WERI-Rb-1 (cell line): Measurements from ENCODE around the gene OR52N4.

ENCODE experiments used
- DNase-seq: peaks from one replicate; pipeline ENCODE4 v3.0.0-alpha.2; 2020
- H3K27ac ChIP-seq: fragments of 250-450 bp; sonication (Bioruptor Pico); 2 replicates; pipeline ENCODE4 v1.5.1; 2020; ENCODE audit warnings: mild to moderate bottlenecking, moderate library complexity
- H3K27me3 ChIP-seq: fragments of 250-450 bp; sonication (Bioruptor Pico); 2 replicates; pipeline ENCODE4 v1.5.1; 2021; ENCODE audit warnings: mild to moderate bottlenecking, low read depth, moderate library complexity; ENCODE audit not compliant: insufficient read depth, severe bottlenecking
- H3K36me3 ChIP-seq: fragments of 250-450 bp; sonication (Bioruptor Pico); 2 replicates; pipeline ENCODE4 v1.5.1; 2020; ENCODE audit warnings: mild to moderate bottlenecking, moderate library complexity
- H3K4me3 ChIP-seq: 2 replicates; pipeline ENCODE4 v1.5.1; 2011; ENCODE audit warnings: low read depth, mild to moderate bottlenecking, control low read depth, low read length
- H3K9me3 ChIP-seq: fragments of 250-450 bp; sonication (Bioruptor Pico); 2 replicates; pipeline ENCODE4 v1.5.1; 2021; ENCODE audit warnings: mild to moderate bottlenecking, moderate library complexity; ENCODE audit not compliant: severe bottlenecking
- TF ChIP-seq, protein P1 (sequence below): IDR thresholded peaks from 2 replicates; pipeline ENCODE4 v1.5.1; 2011; ENCODE audit warnings: low read depth, mild to moderate bottlenecking, control low read depth, inconsistent platforms, low read length

The OR52N4 gene

DNA sequence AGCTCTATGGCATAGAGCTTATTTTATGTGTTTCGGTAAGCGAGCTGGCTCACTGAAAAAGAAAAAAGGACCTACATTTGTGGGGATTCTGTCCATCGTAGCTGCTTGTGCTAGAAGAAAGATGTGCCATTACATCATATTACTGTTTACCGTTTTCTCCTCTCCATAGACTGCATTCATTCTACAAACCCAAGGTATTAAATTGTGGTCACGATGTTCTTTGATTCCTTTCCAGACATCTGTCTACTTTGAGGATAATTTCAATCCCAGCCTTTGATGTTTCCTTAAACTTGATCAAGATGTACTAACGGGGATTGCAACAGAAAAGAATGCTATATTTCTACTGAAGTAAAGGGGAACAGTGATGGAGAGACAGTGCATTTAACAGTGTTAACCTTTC lies 42.5 kb downstream of the OR52N4 start:
- TF ChIP-seq, protein P1, sequence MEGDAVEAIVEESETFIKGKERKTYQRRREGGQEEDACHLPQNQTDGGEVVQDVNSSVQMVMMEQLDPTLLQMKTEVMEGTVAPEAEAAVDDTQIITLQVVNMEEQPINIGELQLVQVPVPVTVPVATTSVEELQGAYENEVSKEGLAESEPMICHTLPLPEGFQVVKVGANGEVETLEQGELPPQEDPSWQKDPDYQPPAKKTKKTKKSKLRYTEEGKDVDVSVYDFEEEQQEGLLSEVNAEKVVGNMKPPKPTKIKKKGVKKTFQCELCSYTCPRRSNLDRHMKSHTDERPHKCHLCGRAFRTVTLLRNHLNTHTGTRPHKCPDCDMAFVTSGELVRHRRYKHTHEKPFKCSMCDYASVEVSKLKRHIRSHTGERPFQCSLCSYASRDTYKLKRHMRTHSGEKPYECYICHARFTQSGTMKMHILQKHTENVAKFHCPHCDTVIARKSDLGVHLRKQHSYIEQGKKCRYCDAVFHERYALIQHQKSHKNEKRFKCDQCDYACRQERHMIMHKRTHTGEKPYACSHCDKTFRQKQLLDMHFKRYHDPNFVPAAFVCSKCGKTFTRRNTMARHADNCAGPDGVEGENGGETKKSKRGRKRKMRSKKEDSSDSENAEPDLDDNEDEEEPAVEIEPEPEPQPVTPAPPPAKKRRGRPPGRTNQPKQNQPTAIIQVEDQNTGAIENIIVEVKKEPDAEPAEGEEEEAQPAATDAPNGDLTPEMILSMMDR, result no peak

GRCh38 chr11:5803982-5804381 lies 49.9 kb downstream of the OR52N4 start:
- H3K9me3 ChIP-seq, result no peaks in the 10 kb centered on the region
- no peaks in the 10 kb centered on the region for H3K36me3 ChIP-seq
- peaks cover 56% of the 10 kb centered on the region for H3K27me3 ChIP-seq
- H3K4me3 ChIP-seq, result no peak overlapping the region
- TF ChIP-seq, protein P1, result no peak
- H3K27ac ChIP-seq, result no peak overlapping the region
- DNase-seq, result no peak

More for the DNA sequence above, 42.5 kb downstream of the OR52N4 start:
- H3K9me3 ChIP-seq, result no peaks in the 10 kb centered on the region
- no peaks in the 10 kb centered on the region for H3K36me3 ChIP-seq
- no peak overlapping the region for H3K4me3 ChIP-seq
- peaks cover 28% of the 10 kb centered on the region for H3K27me3 ChIP-seq
- DNase-seq, result no peak
- H3K27ac ChIP-seq, result no peak overlapping the region
